ENCODE measurements around the gene EFHC1. TPM values are rescaled to one million over a fixed set of nuclear protein-coding genes. Genes with fewer than 3 reads are reported as not detected.

Gene EFHC1
- total RNA-seq, 1 experiment from 2014 or later: 13.2 TPM

- no peak for DNase-seq
- no peak overlapping the region for H3K4me3 Mint-ChIP-seq
- Histone ChIP-seq H4K91ac (ENCODE audit: insufficient read length, low read depth, low read length) (no peak overlapping the region), H2BK12ac (ENCODE audit: insufficient read length, low read depth, low read length) (no peak overlapping the region), H3K9me3 (ENCODE audit: control insufficient read depth, low read depth, low read length) (no peaks in the 10 kb centered on the region), H3K4ac (ENCODE audit: low read depth, low read length) (no peak overlapping the region), H4K5ac (ENCODE audit: insufficient read length, low read depth, low read length) (no peak overlapping the region), H3K23ac (ENCODE audit: insufficient read length, low read depth, low read length) (no peak overlapping the region), H3K79me1 (ENCODE audit: insufficient read depth, low read depth, low read length, poor library complexity, severe bottlenecking) (peaks cover 6% of the 10 kb centered on the region), H4K20me1 (ENCODE audit: control insufficient read depth, insufficient read depth, insufficient read length) (peaks cover 2% of the 10 kb centered on the region), H3K4me2 (ENCODE audit: insufficient read depth, insufficient read length, low read length) (no peak overlapping the region), H3K27me3 (ENCODE audit: insufficient read depth, low read length) (no peaks in the 10 kb centered on the region), H2BK20ac (ENCODE audit: low read depth, low read length, poor library complexity, severe bottlenecking) (no peak overlapping the region), H2AFZ (ENCODE audit: low read length) (no peak overlapping the region), H3K9ac (ENCODE audit: extremely low read depth, insufficient read length, low read length) (no peak overlapping the region), H2BK120ac (ENCODE audit: low read depth, low read length, poor library complexity, severe bottlenecking) (no peak overlapping the region), H2BK15ac (ENCODE audit: low read depth, low read length) (no peak overlapping the region), H3K56ac (ENCODE audit: insufficient read length, low read depth, low read length) (no peak overlapping the region), H3K23me2 (ENCODE audit: insufficient read length, low read depth, low read length, poor library complexity, severe bottlenecking) (no peaks in the 10 kb centered on the region), H4K8ac (replicated peaks; ENCODE audit: insufficient read length, low read depth, low read length) (no peak overlapping the region), H3K79me2 (ENCODE audit: insufficient read depth, low read length) (peaks cover 12% of the 10 kb centered on the region; the same call in 1 of the 2 replicates), H3K27ac (ENCODE audit: insufficient read length, low read depth, low read length) (no peak overlapping the region), H3T11ph (ENCODE audit: low read length) (no peak overlapping the region), H3K4me1 (ENCODE audit: insufficient read depth, low read length) (peaks cover 13% of the 10 kb centered on the region), H3K18ac (ENCODE audit: insufficient read length, low read depth, low read length) (no peak overlapping the region), H3K14ac (ENCODE audit: insufficient read depth, low read length) (no peak overlapping the region), H2BK5ac (ENCODE audit: insufficient read length, low read length) (no peak overlapping the region), H2AK5ac (ENCODE audit: insufficient read length, low read length) (no peak overlapping the region)
- no CpG with 5 or more reads among the region's 4 CpGs for WGBS (ENCODE audit: extremely low coverage, insufficient read length, low lambda C conversion rate)
- no peak for TF ChIP-seq CTCF (conservative IDR thresholded peaks at IDR 0.05)
- peaks cover 66 to 72% of the 10 kb centered on the region in 2 experiments for H3K4me1 Mint-ChIP-seq
- no peaks in the 10 kb centered on the region; the same call in 1 of the 2 replicates for H3K27me3 Mint-ChIP-seq (ENCODE audit: low read depth)
- peak overlapping the region in 1 of 3 experiments; percentile 54; a peak in 1 of 7 replicates for H3K27ac Mint-ChIP-seq
- H3K36me3 Mint-ChIP-seq (ENCODE audit: insufficient read depth in 1 of 3, low read depth in 3 of 3): no peaks in the 10 kb centered on the region
- no peaks in the 10 kb centered on the region for H3K9me3 Mint-ChIP-seq
These were observed 148.2 kb downstream of the EFHC1 start for GRCh38 chr6:52568320-52568719.

Measured in H9 (cell line).